SKM-1 treated with dmso at 0.1 percent for 144 hours (cell line): ENCODE data around the gene HOXB3.

Experiments used
- DNase-seq: peaks from one replicate; lab custom pipeline; 2025; ENCODE audit not compliant: unreplicated experiment; lab: John Stamatoyannopoulos, UW

HOXB3 gene

GRCh38 chr17:48613862-48614694, 24.0 kb upstream of the HOXB3 start:
- DNase-seq = no peak

GRCh38 chr17:48612854-48613691, 23.0 kb upstream of the HOXB3 start:
- no peak for DNase-seq

- no peak for DNase-seq
These were observed 22.4 kb upstream of the HOXB3 start for GRCh38 chr17:48612456-48612853.

- DNase-seq = no peak
These were observed 21.8 kb upstream of the HOXB3 start for GRCh38 chr17:48611681-48612455.

- DNase-seq = no peak
These were observed 21.2 kb upstream of the HOXB3 start for GRCh38 chr17:48611213-48611612.

GRCh38 chr17:48610282-48611211, 20.5 kb upstream of the HOXB3 start, which contains the start of gene HOXB7:
TSS of gene HOXB7 (minus strand) at chr17:48611017. CDS start at chr17:48610918, 99 bp downstream.
- no peak for DNase-seq

GRCh38 chr17:48609759-48610281, 19.8 kb upstream of the HOXB3 start:
- no peak for DNase-seq

GRCh38 chr17:48609033-48609432, 19.0 kb upstream of the HOXB3 start:
- no peak for DNase-seq

GRCh38 chr17:48608494-48608834, 18.4 kb upstream of the HOXB3 start:
- no peak for DNase-seq

- DNase-seq = no peak
These were observed 17.0 kb upstream of the HOXB3 start for GRCh38 chr17:48606892-48607614.

- no peak for DNase-seq
These were observed 16.2 kb upstream of the HOXB3 start for GRCh38 chr17:48605991-48606891.

- no peak for DNase-seq
These were observed 15.4 kb upstream of the HOXB3 start for GRCh38 chr17:48605409-48605919.

GRCh38 chr17:48604770-48605329, 14.8 kb upstream of the HOXB3 start, which contains the start of gene HOXB6:
TSS of gene HOXB6 (minus strand) at chr17:48604986. CDS start at chr17:48598150, 6,836 bp downstream.
- no peak for DNase-seq

GRCh38 chr17:48603959-48604769, 14.1 kb upstream of the HOXB3 start:
- DNase-seq = no peak

- DNase-seq = no peak
These were observed 11.7 kb upstream of the HOXB3 start for GRCh38 chr17:48601539-48602425.

GRCh38 chr17:48601207-48601538, 11.1 kb upstream of the HOXB3 start:
- no peak for DNase-seq
